HG03159 (cell line): ENCODE data around the gene CYP2A6.
"Not testable (repeated sequence)": the region's sequence is repeated elsewhere in the genome, so short reads cannot be mapped to it uniquely, and the experiment has no call there.

Experiments
- ATAC-seq: cut with Tn5 transposase; IDR thresholded peaks from one replicate; pipeline ENCODE4 v1.9.1; 2021; ENCODE audit warnings: mild to moderate bottlenecking, moderate library complexity; ENCODE audit not compliant: unreplicated experiment

The CYP2A6 gene

GRCh38 chr19:40852467-40853152 lies 2.4 kb upstream of the CYP2A6 start:
- not testable (repeated sequence) for ATAC-seq

GRCh38 chr19:40846722-40847121 lies 3.5 kb downstream of the CYP2A6 start:
- not testable (repeated sequence) for ATAC-seq

GRCh38 chr19:40843653-40844052 lies 6.6 kb downstream of the CYP2A6 start:
- ATAC-seq: not testable (repeated sequence)

GRCh38 chr19:40842997-40843652 lies 7.1 kb downstream of the CYP2A6 start:
- not testable (repeated sequence) for ATAC-seq

- not testable (repeated sequence) for ATAC-seq
Measured at GRCh38 chr19:40842012-40842411, 8.2 kb downstream of the CYP2A6 start.

- not testable (repeated sequence) for ATAC-seq
Measured at GRCh38 chr19:40838477-40838876, 11.8 kb downstream of the CYP2A6 start.

- ATAC-seq: no peak
Measured at GRCh38 chr19:40836754-40837429, 13.4 kb downstream of the CYP2A6 start.

GRCh38 chr19:40833728-40834533 lies 16.3 kb downstream of the CYP2A6 start:
- ATAC-seq: not testable (repeated sequence)

GRCh38 chr19:40832431-40832790 lies 17.8 kb downstream of the CYP2A6 start:
- not testable (repeated sequence) for ATAC-seq

GRCh38 chr19:40831502-40832430 lies 18.5 kb downstream of the CYP2A6 start:
- no peak for ATAC-seq

GRCh38 chr19:40830741-40831140 lies 19.5 kb downstream of the CYP2A6 start:
- ATAC-seq: not testable (repeated sequence)

- no peak for ATAC-seq
Measured at GRCh38 chr19:40829205-40829604, 21.0 kb downstream of the CYP2A6 start.

- ATAC-seq: no peak
Measured at GRCh38 chr19:40827386-40828247, 22.6 kb downstream of the CYP2A6 start.

GRCh38 chr19:40826699-40827385 lies 23.4 kb downstream of the CYP2A6 start:
- ATAC-seq: not testable (repeated sequence)

- not testable (repeated sequence) for ATAC-seq
Measured at GRCh38 chr19:40826312-40826698, 23.9 kb downstream of the CYP2A6 start.

GRCh38 chr19:40825460-40826095 lies 24.7 kb downstream of the CYP2A6 start:
- ATAC-seq: not testable (repeated sequence)

- not testable (repeated sequence) for ATAC-seq
Measured at GRCh38 chr19:40824916-40825315, 25.3 kb downstream of the CYP2A6 start.
